K562 (cell line): Measurements from ENCODE around the gene LSM4. TPM values are rescaled to one million over a fixed set of nuclear protein-coding genes. Genes with fewer than 3 reads are reported as not detected.

ENCODE experiments used
- FOXP1 ChIP-seq: sonication (generic); formaldehyde crosslinking; IDR thresholded peaks from 2 replicates; pipeline ENCODE4 v1.8.0; 2022; ENCODE audit warnings: mild to moderate bottlenecking, missing genetic modification reagents
- HMG20B ChIP-seq: fragments of 250-450 bp; sonication (Bioruptor Pico); IDR thresholded peaks from 2 replicates; pipeline ENCODE4 v1.5.0; 2021; ENCODE audit warnings: mild to moderate bottlenecking
- LARP7 ChIP-seq: fragments of 450-650 bp; IDR thresholded peaks from 2 replicates; pipeline ENCODE4 v1.6.1; 2016
- NKRF ChIP-seq: fragments of 450-650 bp; IDR thresholded peaks from 2 replicates; pipeline ENCODE4 v1.6.1; 2016; ENCODE audit warnings: borderline replicate concordance
- NRF1 ChIP-seq, 2 experiments: fragments of 450-650 bp; IDR thresholded peaks in 1 of 2; conservative IDR thresholded peaks in 1 of 2; 2 replicates each; pipeline ENCODE4 v1.6.1; 2014; ENCODE audit warnings: mild to moderate bottlenecking in 2 of 2
- OTX1 ChIP-seq: fragments of 450-650 bp; formaldehyde crosslinking; IDR thresholded peaks from 2 replicates; pipeline ENCODE4 v1.4.0; 2022; ENCODE audit warnings: mild to moderate bottlenecking
- PTRF ChIP-seq: fragments of 450-650 bp; IDR thresholded peaks from 2 replicates; pipeline ENCODE4 v1.6.1; 2016; ENCODE audit warnings: mild to moderate bottlenecking, missing genetic modification characterization, missing compliant biosample characterization
- RBM25 ChIP-seq: fragments of 200-400 bp; formaldehyde crosslinking; IDR thresholded peaks from 2 replicates; pipeline ENCODE4 v1.6.1; 2018; ENCODE audit warnings: low read length, low read depth, moderate library complexity; ENCODE audit not compliant: severe bottlenecking
- RFX1 ChIP-seq: fragments of 450-650 bp; IDR thresholded peaks from 2 replicates; pipeline ENCODE4 v1.6.1; 2016; ENCODE audit warnings: mild to moderate bottlenecking, moderate library complexity
- TAF1 ChIP-seq: IDR thresholded peaks from 2 replicates; pipeline ENCODE4 v1.6.1; 2011; ENCODE audit warnings: mild to moderate bottlenecking, low read length, moderate library complexity; ENCODE audit not compliant: insufficient read depth, control insufficient read depth, severe bottlenecking; ENCODE audit errors: extremely low read depth
- TAF9B ChIP-seq: fragments of 450-650 bp; IDR thresholded peaks from 2 replicates; pipeline ENCODE4 v1.6.1; 2018; ENCODE audit warnings: mild to moderate bottlenecking; ENCODE audit not compliant: partially characterized antibody
- TEAD4 ChIP-seq, 2 experiments: sonication (generic) in 1 of 2; formaldehyde crosslinking in 1 of 2; IDR thresholded peaks; 2 replicates each; pipeline versions ENCODE4 v1.6.1 to v1.8.0; 2012 to 2022; ENCODE audit warnings: borderline replicate concordance in 1 of 2, inconsistent platforms in 1 of 2, low read length in 1 of 2, mild to moderate bottlenecking in 1 of 2, missing genetic modification reagents in 1 of 2
- TOE1 ChIP-seq, 2 experiments: fragments of 450-650 bp in 1 of 2; sonication (generic) in 1 of 2; formaldehyde crosslinking in 1 of 2; IDR thresholded peaks; 2 replicates each; pipeline versions ENCODE4 v1.7.1 to v1.8.0; 2016 to 2022; ENCODE audit warnings: borderline replicate concordance in 2 of 2, mild to moderate bottlenecking in 2 of 2, antibody characterized with exemption in 1 of 2, inconsistent platforms in 1 of 2, low read depth in 1 of 2, missing genetic modification reagents in 1 of 2, moderate library complexity in 1 of 2
- ZNF12 ChIP-seq: sonication (generic); formaldehyde crosslinking; IDR thresholded peaks from 2 replicates; pipeline ENCODE4 v1.4.0; 2020; ENCODE audit warnings: mild to moderate bottlenecking, missing genetic modification reagents
- polyA plus RNA-seq, 8 experiments: library from polyadenylated mRNA; depleted of rRNA in 4 of 8; stranded (reverse) in 5 of 8; unstranded in 3 of 8; fragments of >200 nt; fragmentation: Nextera tagmentation in 2 of 8; fragmentation: Illumina TruSeq in 1 of 8; extraction: Ambion mirVana in 2 of 8; extraction: Trizol in 1 of 8; gene quantifications; 2 replicates each; pipeline versions ENCODE4 v1.2.1 to v1.2.3, GENCODE V29; 2011 to 2014; ENCODE audit warnings: inconsistent platforms in 1 of 8, missing spikeins in 1 of 8
- total RNA-seq, 7 experiments: library from RNA; depleted of rRNA in 6 of 7; stranded (reverse); fragments of >200 nt in 6 of 7; fragmentation: Illumina TruSeq in 2 of 7; extraction: Trizol in 2 of 7; gene quantifications; 2 replicates each; pipeline versions ENCODE4 v1.2.1 to v1.2.3, GENCODE V29; 2011 to 2021; ENCODE audit warnings: low replicate concordance in 1 of 7

Gene LSM4
- total and polyA plus RNA-seq, 9 of the 15 experiments (the other 6 are each of a cell fraction or from before 2014, with no cell fraction given): 11.9 to 763 (median 202) TPM

DNA sequence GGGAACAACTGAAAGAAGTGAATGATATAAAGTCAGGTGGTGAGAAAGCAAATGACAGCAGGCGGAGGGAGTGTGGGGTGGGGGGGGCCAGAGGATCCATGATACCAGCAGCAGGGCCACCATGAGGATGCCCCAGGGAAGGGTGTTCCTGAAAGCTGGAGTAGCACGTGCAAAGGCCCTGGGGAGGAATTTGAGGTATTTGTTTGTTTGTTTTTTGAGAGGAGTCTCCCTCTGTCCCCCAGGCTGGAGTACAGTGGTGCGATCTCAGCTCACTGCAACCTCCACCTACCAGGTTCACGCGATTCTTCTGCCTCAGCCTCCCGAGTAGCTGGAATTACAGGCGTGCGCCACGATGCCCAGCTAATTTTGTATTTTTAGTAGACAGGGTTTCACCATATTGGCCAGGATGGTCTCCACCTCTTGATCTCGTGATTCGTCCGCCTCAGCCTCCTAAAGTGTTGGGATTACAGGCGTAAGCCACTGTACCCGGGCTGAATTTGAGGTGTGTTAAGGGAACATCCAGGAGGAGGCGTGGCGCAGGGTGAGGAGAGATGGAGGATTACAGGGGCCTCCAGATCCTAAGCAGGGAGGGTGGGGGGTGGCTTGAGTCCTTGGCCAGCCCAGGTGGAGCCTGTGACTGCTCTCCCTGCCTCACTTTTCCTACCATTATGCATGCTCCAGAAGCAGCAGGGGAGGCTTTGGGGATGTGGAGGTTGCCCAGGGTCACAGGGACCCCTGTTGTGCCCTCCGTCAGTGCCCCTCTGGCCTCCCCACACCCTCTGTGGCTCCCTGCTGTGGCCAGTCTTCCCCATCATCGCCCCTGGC lies 29.0 kb downstream of the LSM4 start (continued):
- peak; percentile 54 for TF ChIP-seq RBM25
- 0 out of 2 replicates have a peak, but pooled peaks have one; percentile 29 for TF ChIP-seq LARP7
- no peak for TF ChIP-seq RFX1
- no peak for TF ChIP-seq TOE1 (IDR thresholded peaks at IDR 0.05; ENCODE audit: borderline replicate concordance)
- TF ChIP-seq TOE1 (CRISPR knock-in tag; IDR thresholded peaks at IDR 0.05; ENCODE audit: borderline replicate concordance, low read depth): no peak
- TF ChIP-seq TAF1: peak; percentile 3
- TF ChIP-seq TAF9B: no peak
- no peak for TF ChIP-seq TEAD4 (IDR thresholded peaks at IDR 0.05; ENCODE audit: low read length)
- TF ChIP-seq TEAD4 (CRISPR knock-in tag; IDR thresholded peaks at IDR 0.05; ENCODE audit: borderline replicate concordance): 0 out of 2 replicates have a peak, but pooled peaks have one; percentile 17
- peak; percentile 5; the same call in 1 of the 2 replicates for TF ChIP-seq NKRF
- TF ChIP-seq NRF1 (conservative IDR thresholded peaks at IDR 0.05 in 1 of 2, IDR thresholded peaks at IDR 0.05 in 1 of 2): peak in 1 of 2 experiments; percentile 18; a peak in 1 of 4 replicates
- no peak for TF ChIP-seq OTX1 (CRISPR knock-in tag)
- no peak for TF ChIP-seq ZNF12 (CRISPR knock-in tag)
- no peak for TF ChIP-seq HMG20B (CRISPR knock-in tag)
- TF ChIP-seq FOXP1 (CRISPR knock-in tag): no peak
- TF ChIP-seq PTRF (tag): no peak
- TF ChIP-seq, all 486 proteins: peak for 15
